ENCODE measurements around the gene MEX3A. TPM values are rescaled to one million over a fixed set of nuclear protein-coding genes. Genes with fewer than 3 reads are reported as not detected.

MEX3A gene
- total and polyA plus RNA-seq, 2 donors (not counting 3 experiments of a cell fraction or from before 2014, with no cell fraction given): 20.2 to 23.6 TPM

GRCh38 chr1:156065871-156066270 lies 16.4 kb downstream of the MEX3A start:
- H3K9me3 ChIP-seq (replicated peaks; ENCODE audit: control insufficient read depth, insufficient read depth, low read length): no peaks in the 10 kb centered on the region
- no TSS peak for BruUV-seq (replicated peaks)
- H3K9ac ChIP-seq (replicated peaks; ENCODE audit: extremely low read depth, insufficient read depth, low read length): no peak overlapping the region
- H3K27me3 ChIP-seq (ENCODE audit: control insufficient read depth in 2 of 2, insufficient read depth in 2 of 2, low read length in 2 of 2): no peaks in the 10 kb centered on the region
- intact Hi-C loops (cut with micrococcal nuclease): loop anchor here (1.0 kb wide), 3 partner anchors 40 to 128 kb away; no protein-coding TSS in a partner anchor
- no peaks in the 10 kb centered on the region for H3K79me2 ChIP-seq (ENCODE audit: control insufficient read depth, insufficient read depth, low read length)
- H3K36me3 ChIP-seq (ENCODE audit: control insufficient read depth in 2 of 2, extremely low read depth in 1 of 2, insufficient read depth in 2 of 2, low read length in 2 of 2): no peaks in the 10 kb centered on the region
- H2AFZ ChIP-seq (ENCODE audit: low read depth, low read length): no peak overlapping the region
- H3K9me1 ChIP-seq (replicated peaks; ENCODE audit: control insufficient read depth, extremely low read depth, insufficient read depth, low read length): no peaks in the 10 kb centered on the region
- H3K4me3 ChIP-seq (replicated peaks in 1 of 3; ENCODE audit: insufficient read depth in 1 of 3, low read depth in 1 of 3, low read length in 3 of 3): no peak overlapping the region
- DNase-seq (ENCODE audit: low read depth, low spot score) (no peak), FAIRE-seq (no peak)
- H3K4me2 ChIP-seq (ENCODE audit: insufficient read depth, low read length): no peak overlapping the region
- TF ChIP-seq, protein P1, sequence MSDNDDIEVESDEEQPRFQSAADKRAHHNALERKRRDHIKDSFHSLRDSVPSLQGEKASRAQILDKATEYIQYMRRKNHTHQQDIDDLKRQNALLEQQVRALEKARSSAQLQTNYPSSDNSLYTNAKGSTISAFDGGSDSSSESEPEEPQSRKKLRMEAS (IDR thresholded peaks at IDR 0.05; ENCODE audit: insufficient read depth, insufficient read length): no peak
- TF ChIP-seq POLR2A (IDR thresholded peaks at IDR 0.05; ENCODE audit: low read depth, low read length): no peak
- TF ChIP-seq MYC (IDR thresholded peaks at IDR 0.05; ENCODE audit: low read depth, low read length): no peak
- TF ChIP-seq GATA2 (IDR thresholded peaks at IDR 0.05; ENCODE audit: insufficient read depth, insufficient read length, low read depth, low read length): no peak
- no peak for TF ChIP-seq JUN (IDR thresholded peaks at IDR 0.05; ENCODE audit: borderline replicate concordance, insufficient read depth, insufficient read length, low read depth)
- TF ChIP-seq, protein P2, sequence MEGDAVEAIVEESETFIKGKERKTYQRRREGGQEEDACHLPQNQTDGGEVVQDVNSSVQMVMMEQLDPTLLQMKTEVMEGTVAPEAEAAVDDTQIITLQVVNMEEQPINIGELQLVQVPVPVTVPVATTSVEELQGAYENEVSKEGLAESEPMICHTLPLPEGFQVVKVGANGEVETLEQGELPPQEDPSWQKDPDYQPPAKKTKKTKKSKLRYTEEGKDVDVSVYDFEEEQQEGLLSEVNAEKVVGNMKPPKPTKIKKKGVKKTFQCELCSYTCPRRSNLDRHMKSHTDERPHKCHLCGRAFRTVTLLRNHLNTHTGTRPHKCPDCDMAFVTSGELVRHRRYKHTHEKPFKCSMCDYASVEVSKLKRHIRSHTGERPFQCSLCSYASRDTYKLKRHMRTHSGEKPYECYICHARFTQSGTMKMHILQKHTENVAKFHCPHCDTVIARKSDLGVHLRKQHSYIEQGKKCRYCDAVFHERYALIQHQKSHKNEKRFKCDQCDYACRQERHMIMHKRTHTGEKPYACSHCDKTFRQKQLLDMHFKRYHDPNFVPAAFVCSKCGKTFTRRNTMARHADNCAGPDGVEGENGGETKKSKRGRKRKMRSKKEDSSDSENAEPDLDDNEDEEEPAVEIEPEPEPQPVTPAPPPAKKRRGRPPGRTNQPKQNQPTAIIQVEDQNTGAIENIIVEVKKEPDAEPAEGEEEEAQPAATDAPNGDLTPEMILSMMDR (IDR thresholded peaks at IDR 0.05; ENCODE audit: extremely low read depth in 1 of 2, insufficient read depth in 1 of 2, low read depth in 1 of 2, low read length in 2 of 2): no peak
- no peak for TF ChIP-seq EZH2 (IDR thresholded peaks at IDR 0.05; ENCODE audit: borderline replicate concordance, low read depth, low read length, severe bottlenecking)
- TF ChIP-seq FOS (IDR thresholded peaks at IDR 0.05; ENCODE audit: borderline replicate concordance, insufficient read depth, low read length): no peak
- TF ChIP-seq POLR2AphosphoS5 (IDR thresholded peaks at IDR 0.05; ENCODE audit: insufficient read depth, low read depth, low read length): no peak
- H3K4me1 ChIP-seq (ENCODE audit: control insufficient read depth, extremely low read depth, insufficient read depth, low read length): peaks cover 6% of the 10 kb centered on the region
- H3K27ac ChIP-seq (ENCODE audit: insufficient read depth, low read depth, low read length): no peak overlapping the region
- H4K20me1 ChIP-seq (replicated peaks; ENCODE audit: control insufficient read depth, extremely low read depth, insufficient read depth, low read length): no peaks in the 10 kb centered on the region
- ChIA-PET POLR2A (no interaction called here), CTCF (interaction anchor here (0.6 to 4.1 kb wide), 30 partner anchors 8 to 159 kb away, joined by 3 to 92 read pairs (median 9); partner anchors contain the start of genes ARHGEF2, KHDC4, RXFP4 and SSR2)
- dilution Hi-C loops (cut with MboI; ENCODE audit: extremely low pct_ligation_motif_present, low sequenced_read_pairs): no loop called here

Data from endothelial cell of umbilical vein (primary cell).